Amniotic stem cell (primary cell): ENCODE data around the gene ALDH1A3.

ENCODE experiments used
- DNase-seq: peaks from one replicate; lab custom pipeline; 2025; lab: John Stamatoyannopoulos, UW

Gene ALDH1A3

DNA sequence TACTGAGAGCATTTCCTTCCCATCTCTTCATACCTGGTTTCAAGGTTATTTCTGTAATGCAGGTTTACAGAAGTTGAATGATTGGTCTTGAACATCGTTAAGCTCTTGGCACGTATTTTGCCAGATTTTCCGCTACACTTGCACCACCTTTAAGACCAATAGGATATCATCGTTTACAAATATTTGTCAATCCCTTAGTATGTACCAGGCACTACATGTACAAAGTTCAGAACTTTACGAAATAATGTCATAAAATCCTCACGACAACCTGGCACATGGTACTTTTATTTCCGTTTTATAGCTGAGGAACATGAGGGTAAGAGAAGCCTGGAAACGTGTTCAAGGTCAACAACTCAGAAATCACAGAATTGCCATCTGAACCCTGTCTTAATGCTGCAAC, 45.8 kb downstream of the ALDH1A3 start:
- no peak for DNase-seq

DNA sequence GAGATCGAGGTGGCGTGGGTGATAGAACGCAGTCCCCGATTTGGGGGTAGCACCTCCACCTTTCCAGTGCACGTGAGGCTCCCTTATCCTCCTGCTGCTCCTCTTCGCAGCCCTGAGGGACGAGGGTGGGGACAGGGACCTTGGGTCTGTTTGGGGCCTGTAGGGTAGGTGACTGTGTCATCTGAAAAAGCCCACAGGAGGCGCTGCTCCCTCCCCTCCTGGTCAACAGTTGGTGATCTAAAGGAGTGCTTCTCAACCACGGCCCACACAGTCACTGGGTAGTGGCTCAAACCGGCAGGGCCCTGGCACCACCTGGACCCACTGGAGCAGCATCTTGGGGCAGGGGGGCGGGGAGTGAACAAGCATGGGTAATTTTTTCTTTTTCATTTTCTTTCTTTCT, 46.6 kb downstream of the ALDH1A3 start:
- no peak for DNase-seq

DNA sequence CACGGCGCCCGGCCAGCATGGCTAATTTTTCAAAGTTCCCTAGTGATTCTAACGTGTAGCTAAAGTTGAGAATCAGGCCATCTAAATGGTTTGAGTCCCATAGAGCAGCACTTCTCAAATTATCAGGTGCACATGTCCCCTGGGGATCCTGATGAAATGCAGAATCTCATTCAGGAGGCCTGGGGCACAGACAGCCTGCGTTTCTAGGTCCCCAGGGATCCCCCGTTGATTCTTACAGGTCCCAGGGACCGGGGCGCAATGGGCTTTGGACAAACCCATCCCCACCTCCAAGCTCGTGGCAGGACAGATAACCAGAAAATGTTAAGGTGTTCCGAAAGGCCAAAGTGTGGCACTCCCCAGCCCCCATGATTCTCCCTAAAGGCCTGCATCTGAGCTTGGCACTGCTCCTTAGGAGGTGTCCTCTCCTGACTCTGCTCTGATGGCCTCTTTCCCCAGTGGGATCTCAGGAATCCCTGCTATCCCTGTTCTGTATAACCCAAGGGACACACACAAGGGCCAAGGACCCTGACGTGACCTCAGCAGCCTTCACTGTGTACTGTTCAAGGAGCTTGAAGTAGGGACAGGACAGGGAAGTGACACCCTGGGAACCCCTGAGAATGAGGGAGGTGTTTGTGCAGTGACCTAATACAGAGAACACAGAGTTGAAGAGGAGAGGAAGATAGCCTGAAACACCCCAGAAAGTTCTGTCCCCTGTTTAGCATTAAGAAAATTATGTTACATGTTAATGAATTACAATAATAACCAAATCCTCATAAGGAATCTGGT, 47.5 kb downstream of the ALDH1A3 start:
- DNase-seq, result no peak

DNA sequence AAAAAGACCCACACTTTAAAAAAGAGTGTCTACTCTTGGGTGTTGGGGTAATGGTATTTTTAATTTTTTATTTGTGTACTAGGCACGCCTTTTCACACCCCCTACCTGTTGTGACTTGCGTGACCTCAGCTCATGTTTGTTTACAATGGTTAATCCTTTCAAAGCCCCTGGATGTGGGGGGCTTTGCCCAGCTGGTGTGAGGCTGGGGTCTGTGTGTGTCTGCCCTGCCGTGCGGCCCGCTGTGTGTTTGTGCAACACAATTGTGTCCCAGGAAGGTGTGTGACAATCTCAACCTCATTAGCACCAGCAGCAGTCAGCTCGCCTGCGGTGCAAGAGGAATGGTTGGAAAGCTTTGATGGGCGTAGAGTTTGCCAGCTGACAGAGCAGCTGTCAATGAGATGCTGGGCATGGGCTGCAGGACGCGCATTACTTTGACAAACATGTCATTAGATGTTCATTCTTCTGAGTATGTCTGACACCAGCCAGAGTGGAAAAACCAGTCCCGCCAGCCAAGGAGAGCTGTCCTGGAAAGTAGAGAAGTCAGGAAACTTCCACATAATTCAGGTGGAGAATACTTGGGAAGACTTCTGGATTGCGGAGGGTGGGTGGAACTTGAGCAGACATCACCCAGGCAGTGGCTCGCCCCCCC, 49.1 kb downstream of the ALDH1A3 start:
- no peak for DNase-seq

DNA sequence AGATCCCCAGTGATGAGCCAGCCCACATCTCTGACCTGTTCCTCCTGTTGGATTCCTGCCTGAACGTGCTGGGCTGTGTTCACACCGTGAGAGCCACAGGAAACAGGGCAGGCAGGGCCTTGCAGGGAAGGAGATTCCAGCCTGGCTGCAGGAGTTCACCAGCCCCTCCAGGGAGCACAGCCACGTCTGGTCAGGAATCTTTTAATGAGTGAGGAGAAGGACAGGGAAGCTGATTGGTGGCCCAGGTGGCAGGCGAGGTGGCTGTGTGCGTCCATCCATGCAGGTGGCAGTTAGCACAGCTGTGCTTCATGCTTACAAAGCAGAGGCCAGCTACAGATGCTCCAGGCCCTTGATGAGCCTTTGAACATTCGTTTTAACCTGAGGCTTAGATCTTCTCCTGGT, 50.0 kb downstream of the ALDH1A3 start:
- no peak for DNase-seq

DNA sequence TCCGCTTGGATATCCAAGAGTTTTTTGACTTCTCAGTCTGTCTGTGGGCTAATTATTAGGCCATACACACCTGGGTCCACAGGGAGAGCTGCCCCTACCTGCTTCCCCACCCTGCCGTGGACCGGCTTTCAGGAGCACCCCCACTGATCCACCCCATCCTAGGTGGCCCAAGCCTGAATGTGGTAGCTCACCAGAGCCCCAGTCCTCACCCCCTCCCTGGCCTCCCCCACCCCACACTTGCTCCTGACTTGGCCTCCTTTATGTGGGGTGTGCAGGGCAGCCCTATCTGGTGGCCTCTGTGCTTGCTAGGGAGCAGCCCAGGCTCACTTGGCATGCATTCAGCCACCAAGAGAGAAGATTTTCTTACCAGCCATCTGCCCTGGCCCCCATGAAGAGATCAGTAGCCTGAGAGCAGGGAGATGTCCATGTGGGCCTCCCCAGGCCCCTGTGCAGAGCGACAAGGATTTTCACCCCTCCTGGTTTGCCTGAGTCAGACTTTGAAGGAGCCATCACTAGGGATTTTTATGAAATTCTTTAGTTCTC, 50.7 kb downstream of the ALDH1A3 start:
- DNase-seq, result no peak

DNA sequence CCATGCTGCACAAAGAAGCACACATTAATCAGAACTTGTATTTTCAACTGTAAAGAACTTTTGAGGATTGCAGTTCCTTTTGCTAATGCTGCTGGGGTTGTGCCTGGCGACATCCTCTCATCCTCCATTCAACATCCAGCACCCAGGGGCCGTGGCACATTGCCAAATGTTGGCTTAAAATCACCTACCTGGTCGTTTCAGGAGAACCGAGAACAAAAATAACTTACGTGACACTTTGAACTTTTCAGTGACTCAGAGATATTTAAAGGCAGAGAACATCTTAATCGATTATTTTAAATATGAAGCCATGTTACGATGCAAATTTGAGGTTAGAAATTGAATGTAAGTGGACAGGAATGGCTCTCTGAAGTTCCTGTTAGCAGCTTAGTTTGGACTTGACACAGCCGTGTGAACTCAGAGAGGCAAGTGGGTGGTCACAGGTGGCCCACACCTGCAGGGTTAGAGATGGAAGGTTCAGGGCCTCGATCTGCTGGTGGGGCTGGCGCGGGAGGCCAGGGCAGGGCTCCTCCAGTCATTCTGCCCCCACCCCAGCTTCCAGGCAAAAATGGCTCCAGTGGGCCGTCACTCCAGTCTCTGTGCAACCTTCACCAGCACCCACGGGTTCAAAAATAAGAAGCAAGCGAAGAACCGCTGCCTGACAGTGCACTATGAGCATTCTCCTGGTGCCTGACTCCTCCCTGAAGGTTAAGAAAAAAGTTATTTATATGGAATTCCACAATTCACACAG, 51.7 kb downstream of the ALDH1A3 start:
- DNase-seq, result no peak

DNA sequence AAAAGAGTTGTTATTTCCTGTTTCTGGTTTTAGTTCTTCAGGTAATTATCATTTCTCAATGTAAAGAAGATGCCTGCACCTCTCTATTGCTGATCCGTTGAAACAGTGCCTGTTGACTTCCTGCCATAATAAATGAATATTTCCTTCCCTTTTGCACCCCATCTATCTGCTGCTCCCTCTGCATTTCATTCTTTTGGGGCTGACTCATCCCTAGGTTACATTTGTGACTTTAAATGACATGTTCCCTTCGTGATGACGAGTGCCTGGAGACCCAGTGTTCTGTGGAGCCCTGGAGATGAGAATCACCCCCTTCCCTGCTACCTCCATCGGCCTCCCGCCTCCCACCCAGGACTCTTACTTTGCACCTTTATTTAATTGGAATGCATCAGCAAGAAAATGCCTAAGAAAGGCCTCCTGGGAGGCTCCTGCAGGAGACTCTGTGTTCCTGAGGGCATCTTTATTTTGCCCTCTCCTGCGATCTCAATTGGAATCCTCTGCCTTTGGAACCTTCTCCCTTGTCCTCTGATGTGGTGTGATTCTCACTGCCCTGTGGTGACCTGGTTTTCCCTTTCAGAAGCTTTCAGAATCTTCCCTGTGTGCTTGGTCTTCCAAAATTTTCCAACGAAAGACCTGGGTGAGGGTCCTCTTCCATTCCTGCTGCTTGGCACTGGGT, 53.2 kb downstream of the ALDH1A3 start:
- DNase-seq, result no peak

DNA sequence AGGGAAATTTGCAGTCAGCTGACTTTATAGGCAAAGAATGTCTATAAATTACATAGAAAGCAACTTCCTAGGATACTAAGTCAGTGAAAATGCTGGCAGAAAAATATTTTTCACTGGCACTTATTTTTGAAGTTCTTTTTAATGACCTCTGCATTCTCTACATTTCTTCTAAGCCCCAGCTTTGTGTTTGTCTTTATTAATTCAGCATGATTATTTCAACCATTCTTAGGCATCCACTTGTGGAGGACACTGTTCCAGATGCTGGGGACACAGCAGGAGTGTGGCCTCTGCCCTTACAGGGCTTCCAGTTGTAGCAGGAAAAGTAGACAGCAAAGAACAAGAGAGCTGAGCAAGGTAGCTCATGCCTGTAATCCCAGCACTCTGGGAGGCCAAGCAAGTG, 54.5 kb downstream of the ALDH1A3 start:
- DNase-seq, result no peak

DNA sequence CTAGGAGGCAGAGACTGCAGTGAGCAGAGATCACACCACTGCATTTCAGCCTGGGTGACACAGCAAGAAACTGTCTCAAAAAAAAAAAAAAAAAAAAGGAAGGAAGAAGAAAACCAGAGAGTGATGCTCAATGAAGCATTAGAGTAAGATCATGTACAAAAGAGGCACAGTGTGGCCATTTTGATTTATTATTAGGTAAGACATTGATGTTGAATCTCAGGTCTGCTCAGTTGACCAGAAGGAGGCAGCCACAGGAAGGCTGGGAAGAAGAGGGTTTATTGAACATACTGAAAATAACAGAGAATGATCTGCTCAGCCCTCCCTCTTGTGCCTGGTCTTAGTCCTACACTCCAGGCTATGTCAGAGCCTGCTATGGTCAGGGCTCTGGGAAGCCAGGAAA, 55.1 kb downstream of the ALDH1A3 start:
- DNase-seq, result no peak

DNA sequence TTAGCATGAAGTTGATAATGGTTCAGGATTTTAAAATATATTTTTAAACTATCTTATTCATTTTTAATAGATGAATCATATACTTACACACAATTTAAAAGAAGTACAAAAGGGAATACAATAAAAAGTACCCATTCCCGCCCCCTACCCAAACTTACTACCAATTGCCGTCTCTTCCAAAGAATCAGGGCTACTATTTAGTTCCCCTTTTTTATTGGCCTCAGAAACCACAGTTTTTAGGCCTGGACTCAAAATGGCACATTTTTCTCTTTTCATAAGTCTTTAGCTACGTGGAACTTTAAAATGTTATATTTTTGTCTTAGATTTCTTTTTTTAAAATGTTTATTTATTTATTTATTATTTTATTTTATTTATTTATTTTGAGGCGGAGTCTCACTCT, 57.5 kb downstream of the ALDH1A3 start:
- DNase-seq, result no peak

DNA sequence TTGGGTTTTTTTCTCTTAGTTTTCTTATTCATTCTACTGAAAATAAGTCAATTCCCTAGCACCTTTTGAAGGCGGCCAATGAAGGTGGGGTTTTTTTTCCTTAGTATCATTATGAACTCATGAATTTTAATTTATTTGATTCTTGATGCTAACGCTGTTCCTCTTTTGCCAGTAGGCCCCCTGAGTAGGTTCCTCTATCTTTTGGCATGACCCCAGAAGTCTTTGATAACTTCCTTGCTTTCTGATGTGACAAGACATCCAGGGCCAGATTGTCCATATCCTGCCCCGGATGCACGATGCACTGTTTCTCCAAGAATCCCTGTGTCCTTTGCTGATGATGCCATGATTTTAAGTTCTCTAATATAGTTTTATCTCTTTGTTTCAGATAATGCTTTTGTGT, 60.2 kb downstream of the ALDH1A3 start:
- DNase-seq, result no peak

DNA sequence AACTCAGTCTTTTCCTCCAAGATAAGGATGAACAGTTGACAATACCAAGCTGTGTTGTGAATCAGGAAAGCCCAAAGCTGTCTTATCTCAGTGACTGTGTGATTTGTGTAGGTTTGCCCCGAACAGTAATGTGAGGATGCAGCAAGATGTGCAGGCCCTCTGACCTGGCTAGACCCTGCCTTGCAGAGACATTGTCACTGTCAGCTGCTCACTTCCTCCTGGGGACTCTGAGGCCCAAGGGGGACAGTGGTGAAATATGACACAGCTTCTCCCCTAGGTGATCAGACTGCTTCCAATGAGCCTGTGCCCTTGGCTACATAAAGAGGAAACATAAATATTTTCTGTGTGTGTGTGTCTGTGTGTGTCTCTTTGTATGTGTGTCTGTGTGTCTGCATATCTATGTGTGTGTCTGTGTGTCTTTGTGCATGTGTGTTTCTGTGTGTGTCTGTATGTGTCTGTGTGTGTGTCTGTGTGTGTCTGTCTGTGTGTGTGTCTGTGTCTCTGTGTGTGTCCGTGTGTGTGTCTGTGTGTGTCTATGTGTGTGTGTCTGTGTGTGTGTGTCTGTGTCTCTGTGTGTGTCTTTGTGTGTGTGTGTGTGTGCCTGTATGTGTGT, 61.2 kb downstream of the ALDH1A3 start:
- no peak for DNase-seq

DNA sequence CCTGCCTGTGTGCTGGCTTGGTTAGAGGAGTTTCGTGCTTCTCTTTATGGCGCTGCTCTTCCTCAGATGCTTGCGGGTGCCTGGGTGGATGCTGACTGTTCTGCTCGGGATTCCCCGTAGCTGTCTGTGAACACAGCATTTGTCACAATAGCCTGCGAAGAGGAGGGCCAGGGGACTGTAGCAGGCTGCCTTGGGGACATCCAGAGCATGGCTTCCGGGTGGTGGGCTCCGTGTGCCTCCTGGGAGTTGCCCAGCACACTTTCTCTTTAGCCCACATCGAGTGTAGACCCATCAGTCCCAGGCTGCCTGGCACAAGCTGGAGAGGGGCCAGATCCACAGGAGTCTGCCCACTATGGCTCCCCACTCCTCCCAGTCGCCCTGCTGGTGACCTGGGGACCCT, 61.9 kb downstream of the ALDH1A3 start:
- DNase-seq, result no peak

DNA sequence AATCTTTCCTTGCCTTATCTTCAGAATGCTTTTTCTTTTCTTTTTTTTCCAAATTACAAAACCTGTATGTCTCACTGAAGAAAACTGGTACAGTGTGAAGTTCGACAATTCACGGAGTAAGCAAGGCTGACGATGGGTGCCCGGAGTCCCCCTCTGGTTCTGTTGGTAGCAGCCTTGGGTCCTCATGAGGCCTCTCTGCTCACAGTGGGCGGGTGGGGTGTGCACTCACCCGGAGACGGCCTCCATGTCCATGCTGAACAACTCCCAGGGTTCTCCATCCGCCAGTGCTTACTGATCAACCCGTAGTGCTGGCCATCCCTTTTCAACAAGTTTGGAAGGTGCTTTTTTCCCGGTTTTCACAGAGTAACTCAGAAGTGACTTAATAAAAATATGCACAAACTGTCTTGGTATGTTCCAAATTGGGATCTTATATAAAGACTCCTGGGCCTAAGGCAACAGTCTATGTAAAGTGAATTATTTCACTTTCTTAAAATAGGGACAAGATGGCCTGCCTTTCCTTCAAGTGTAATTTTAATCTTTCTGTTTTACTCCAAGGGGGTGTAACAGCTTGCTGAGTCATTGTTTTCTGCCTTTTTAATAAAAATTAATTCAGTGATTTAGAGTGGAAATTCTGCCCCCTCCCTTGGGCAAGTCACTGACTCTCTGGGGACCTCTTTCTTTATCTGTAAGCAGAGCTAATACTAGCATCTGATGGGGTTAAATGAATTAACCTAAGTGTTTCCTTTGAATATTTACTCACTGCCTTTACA, 63.2 kb downstream of the ALDH1A3 start:
- no peak for DNase-seq

DNA sequence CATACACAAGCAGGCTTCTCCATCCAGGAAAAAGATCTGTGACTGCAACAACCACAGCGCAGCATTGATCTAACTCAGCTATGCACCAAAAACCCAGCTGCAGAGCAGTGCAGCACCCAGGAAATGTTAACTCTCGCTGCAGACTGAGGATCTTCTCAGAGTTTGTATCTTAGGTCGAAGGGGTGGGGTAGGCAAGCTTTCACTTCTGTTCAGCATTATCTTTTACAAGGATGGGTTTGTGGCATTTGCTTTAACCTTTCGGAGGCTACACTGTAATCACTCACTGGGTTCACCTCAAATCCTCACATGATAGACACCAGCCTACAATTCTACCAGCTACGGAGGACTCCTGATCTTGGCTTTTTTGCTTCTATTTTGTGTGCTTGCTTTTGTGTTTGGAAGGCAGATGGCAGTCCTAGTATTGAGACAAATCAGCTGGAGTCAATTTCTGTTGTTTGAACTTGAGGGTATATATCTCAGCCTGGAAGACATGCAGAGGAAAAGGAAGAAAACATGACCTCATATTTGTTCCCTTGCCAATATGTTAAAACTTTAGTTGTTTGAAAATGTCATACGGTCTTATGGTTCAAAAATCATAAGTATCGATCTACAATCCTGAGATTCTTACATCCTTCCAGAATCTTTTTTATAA, 64.7 kb downstream of the ALDH1A3 start:
- no peak for DNase-seq

DNA sequence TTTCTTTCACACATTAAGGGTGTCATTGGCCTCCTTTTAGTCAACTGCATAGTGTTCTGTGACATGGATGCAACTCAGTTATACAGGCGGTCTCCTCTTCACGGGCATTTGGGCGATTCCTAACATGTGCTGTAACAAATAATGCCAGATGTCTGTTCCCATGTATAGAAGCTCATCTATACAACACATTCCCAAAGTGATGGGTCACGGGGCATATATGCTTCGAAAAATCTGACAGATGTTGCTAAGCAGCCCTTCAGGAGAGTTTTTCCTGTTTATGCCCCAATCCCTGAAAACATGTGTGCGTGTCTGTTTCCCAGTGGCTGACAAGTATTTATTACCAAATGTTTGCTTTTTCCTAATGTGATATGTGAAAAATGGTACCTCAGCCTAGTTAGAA, 65.4 kb downstream of the ALDH1A3 start:
- DNase-seq, result no peak

DNA sequence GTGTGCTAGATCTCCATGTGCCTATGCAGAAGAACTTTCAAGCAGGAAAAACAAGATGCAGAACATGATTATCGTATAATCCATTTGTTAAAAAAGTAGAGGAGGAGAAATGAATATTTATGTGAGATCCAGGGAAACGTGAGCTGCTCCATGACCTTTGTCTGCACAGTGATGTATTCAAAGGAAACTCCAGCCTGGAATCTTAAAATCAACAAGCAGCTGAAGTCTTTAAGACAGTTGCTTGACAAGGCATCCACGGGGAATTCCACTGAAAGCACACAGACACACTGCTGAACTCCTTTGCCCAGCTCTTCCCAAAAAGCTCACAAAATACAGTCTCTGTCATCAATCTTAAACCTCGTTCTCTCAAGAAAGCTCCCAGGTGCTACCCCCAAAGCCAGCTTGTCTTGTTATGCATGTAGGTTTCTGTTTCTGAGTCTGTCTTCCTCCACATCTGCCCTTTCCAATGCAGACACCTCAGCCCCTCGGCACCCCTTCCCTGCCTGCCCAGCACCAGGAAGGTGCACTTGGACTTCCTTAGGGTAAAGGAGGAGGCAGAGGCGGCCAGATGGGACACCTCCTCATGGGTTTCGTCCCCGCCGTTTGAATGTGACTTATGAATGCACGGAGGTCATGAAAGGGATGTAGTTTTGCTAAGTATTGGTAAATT, 68.3 kb downstream of the ALDH1A3 start:
- no peak for DNase-seq

DNA sequence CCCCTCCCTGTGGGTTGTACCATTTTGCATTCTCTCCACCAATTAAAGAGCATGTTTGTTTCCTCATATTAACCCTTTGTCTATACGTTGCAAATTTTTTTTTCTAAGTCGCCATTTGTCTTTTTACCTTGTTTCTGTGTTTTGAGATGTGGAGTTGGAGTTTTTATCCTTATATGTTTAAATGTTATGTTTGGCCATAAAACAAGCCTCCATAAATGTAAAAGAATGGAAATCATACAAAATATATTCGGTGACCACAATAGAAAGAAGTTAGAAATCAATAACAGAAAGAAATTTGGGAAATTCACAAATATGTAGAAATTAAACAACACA, 68.8 kb downstream of the ALDH1A3 start:
- DNase-seq, result no peak

DNA sequence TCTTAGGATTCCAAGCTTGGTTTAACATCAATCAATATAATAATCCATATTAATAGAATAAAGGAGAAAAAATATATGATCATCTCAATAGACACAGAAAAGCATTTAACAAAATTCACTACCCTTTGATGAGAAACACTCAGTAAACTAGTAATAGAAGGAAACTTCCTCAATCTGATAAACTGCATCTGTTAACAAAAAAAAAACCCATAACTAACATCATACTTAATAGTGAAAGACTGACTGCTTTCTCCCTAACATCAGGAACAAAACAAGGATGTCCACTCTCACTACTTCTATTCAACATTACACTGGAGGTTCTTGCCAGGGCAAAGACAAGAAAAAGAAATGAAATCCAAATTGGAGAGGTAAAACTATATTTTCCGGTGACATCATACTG, 70.1 kb downstream of the ALDH1A3 start:
- DNase-seq, result no peak
